AG09319 (cell line): ENCODE data around the gene ZSWIM6.

ENCODE experiments used
- DNase-seq: peaks from one replicate; pipeline ENCODE4 v3.0.0-alpha.2; 2010; ENCODE audit warnings: low read depth; ENCODE audit errors: extremely low read depth
- TF ChIP-seq, protein P1 (sequence below): IDR thresholded peaks from 2 replicates; pipeline ENCODE4 v1.5.1; 2011; ENCODE audit warnings: low read depth, mild to moderate bottlenecking, inconsistent platforms, low read length, moderate library complexity

Gene ZSWIM6

DNA sequence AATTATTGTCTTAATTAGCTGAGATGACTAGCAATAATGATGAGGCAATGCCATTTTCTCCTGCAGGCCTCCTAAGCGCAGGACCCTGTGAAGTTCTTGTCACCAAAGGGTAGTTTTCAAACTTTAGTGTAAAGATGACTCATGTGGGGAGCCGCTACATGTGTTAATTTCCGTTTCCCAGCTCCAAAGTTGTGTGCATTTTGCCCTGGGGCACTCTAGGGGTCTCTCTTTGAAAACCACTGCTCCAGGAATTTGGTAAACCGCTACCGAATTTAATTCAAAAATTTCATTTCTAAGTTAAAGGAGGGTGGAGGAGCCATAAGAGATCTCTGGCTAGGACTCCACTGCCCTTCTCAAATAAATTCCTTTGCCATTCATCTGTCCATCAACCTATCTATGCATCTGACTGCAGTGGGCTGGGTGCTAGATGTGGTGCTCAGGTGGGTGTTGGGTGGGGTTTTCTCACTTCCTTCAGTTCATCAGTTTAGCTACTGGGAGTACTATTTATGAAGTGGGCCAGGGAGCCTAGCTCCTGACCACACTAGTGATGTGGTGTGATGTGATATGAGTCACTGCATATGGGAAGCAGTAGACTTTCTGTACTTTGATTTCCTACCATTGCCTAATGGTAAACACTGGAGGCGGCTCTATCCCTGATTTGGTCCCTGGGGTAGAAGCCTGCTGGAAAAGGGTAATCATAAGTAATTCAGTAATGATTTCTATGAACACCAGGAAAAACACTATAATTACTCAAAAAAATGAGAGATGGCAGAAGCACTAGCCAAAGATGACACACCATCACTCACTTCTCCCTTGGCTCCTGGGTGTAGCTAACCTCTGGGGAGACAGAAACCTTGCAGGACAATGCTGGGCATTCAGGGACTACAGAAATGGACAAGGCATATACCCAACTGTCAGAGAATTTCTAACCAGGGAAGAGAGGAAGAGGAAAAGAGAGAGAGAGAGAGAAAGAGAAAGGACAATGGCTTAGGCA is 4.0 kb upstream of the ZSWIM6 start:
- TF ChIP-seq, protein P1, sequence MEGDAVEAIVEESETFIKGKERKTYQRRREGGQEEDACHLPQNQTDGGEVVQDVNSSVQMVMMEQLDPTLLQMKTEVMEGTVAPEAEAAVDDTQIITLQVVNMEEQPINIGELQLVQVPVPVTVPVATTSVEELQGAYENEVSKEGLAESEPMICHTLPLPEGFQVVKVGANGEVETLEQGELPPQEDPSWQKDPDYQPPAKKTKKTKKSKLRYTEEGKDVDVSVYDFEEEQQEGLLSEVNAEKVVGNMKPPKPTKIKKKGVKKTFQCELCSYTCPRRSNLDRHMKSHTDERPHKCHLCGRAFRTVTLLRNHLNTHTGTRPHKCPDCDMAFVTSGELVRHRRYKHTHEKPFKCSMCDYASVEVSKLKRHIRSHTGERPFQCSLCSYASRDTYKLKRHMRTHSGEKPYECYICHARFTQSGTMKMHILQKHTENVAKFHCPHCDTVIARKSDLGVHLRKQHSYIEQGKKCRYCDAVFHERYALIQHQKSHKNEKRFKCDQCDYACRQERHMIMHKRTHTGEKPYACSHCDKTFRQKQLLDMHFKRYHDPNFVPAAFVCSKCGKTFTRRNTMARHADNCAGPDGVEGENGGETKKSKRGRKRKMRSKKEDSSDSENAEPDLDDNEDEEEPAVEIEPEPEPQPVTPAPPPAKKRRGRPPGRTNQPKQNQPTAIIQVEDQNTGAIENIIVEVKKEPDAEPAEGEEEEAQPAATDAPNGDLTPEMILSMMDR: no peak
- no peak for DNase-seq

DNA sequence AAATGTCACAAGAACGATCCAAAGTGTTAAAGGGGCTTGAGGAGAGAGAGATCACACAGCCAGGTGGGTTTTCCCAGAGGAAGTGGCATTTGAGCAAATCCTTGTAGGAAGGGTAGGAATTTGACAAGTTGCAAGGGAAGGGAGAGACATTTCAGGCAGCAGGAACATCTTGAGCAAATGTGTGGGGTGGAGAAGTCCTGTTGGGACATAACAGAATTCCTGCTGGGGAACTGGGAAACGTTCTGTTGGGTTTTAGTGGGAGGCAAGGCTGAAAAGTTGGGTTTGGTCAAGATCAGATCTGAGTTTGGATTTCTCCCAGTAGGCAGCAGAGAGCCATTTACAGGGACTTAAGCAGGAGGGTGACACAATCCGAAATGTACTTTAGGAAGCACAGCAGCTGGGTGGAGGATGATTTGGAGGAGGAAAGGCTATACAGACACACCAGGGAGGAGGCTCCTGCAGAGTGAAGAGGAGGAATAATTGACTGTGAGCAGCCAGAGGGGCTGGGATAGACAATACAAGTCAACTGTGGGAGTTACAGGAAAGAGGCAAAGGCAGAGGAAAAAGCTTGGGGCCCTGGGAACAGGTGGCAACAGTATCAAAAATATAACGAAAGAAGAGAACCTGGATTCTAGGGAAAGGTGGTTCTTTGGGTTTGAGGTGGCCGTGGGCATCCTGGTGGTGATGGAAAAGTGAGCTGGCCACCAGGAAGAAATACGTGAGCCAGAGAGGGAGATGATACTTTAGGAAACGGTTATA is 3.1 kb upstream of the ZSWIM6 start:
- DNase-seq: no peak

DNA sequence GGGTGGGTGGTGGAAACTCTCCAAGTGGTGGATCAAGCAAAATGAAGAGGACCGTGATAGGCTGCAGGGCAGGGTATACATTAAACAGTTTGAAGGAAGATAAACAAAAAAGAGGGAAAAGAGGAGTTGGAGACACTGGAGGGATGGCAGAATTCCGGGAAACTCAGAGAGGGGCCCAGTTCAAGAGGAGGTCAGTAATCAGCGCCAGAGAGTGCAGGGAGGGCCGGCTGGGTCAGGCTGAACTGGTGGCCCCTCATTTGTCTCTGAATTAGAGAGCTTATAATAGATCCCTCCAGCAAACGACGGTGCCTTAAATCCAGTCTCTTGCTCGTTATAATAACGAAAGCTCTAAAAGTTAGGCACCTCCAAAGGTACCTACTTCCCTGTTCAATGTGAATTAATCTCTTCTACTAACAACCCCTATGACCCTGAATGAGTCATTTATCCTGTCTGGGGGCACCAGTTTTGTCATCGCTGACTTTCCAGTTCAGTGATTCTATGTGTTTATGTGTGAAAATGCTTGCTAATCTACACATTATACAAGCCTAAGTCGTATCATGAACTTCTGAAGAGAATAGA is 2.4 kb upstream of the ZSWIM6 start:
- DNase-seq: no peak
- TF ChIP-seq, protein P1: no peak

More for the DNA sequence above, 3.1 kb upstream of the ZSWIM6 start:
- TF ChIP-seq, protein P1: no peak

DNA sequence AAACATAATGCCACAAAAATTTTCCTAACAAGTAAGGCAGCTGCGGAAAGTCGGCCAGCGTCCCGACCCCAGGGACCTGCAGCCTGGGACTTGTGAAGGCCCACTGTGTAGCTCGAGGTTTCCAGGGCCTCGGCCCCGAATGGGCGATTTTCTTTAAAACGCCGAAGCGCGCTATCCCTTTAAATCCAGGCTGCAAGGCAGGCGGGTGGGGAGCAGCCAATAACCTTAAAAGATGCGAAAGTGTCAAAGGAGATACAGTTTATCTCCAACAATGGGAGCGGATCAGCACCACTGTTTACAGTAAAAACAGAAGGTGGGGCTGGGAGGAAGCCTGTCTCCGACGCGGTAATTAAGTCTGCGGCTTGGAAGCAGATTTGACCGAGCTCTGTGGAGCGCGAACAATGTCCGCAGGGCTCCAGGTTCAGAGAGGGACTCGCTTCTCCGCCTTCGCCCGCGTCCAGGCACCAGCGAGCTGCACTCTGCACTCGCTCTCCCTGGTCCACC is 1.7 kb upstream of the ZSWIM6 start:
- DNase-seq: no peak
- TF ChIP-seq, protein P1: no peak

DNA sequence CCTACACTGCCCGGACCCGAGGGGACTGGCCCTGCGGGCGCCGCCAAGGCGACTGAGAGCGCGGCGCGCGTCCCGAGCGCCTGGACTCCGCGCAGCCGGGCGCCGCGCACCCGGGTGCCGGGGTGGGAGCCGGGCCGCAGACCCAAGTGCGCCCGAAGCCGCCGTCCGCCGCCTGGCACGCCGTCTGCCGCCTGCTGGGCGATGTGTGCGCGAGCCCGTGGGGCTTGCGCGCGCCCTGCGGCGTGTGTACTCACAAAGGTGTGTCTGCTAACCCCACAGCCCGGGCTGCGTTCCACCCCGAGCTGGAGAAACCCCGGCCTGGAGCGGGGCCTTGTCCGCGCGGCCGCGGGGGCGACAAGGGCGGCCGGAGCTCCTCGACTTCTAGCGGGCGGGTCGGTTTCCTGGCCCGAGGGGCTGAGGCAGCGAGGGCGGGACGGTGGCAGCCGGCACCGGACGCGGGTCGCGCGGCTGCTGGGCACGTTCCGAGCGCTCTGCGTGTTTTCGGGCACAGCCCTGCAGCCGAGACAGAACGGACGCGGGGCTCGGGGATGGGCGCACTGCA is 1.1 kb upstream of the ZSWIM6 start:
- TF ChIP-seq, protein P1: peak; percentile 40
- no peak for DNase-seq

DNA sequence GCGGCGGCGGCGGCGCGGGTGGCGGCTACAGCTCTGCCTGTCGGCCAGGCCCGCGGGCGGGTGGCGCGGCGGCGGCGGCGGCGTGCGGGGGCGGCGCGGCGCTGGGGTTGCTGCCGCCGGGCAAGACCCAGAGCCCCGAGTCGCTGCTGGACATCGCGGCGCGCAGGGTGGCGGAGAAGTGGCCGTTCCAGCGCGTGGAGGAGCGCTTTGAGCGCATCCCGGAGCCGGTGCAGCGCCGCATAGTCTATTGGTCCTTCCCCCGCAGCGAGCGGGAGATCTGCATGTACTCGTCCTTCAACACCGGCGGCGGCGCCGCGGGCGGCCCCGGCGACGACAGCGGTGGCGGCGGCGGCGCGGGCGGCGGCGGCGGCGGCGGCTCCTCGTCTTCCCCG is 296 bp downstream of the ZSWIM6 start:
- DNase-seq: no peak
- TF ChIP-seq, protein P1: no peak
